Epithelial cell of esophagus (primary cell): ENCODE data around the gene CEP128.

ENCODE experiments used
- DNase-seq: peaks from one replicate; pipeline ENCODE4 v3.0.0; 2010; ENCODE audit warnings: low read depth
- H3K4me3 ChIP-seq: 2 replicates; pipeline ENCODE4 v1.5.1; 2011; ENCODE audit warnings: mild to moderate bottlenecking, low read length, control low read depth
- TF ChIP-seq, protein P1 (sequence below): IDR thresholded peaks from 2 replicates; pipeline ENCODE4 v1.5.1; 2011; ENCODE audit warnings: low read depth, mild to moderate bottlenecking, low read length, control low read depth, inconsistent platforms; ENCODE audit not compliant: insufficient read depth; ENCODE audit errors: missing control alignments

The CEP128 gene

DNA sequence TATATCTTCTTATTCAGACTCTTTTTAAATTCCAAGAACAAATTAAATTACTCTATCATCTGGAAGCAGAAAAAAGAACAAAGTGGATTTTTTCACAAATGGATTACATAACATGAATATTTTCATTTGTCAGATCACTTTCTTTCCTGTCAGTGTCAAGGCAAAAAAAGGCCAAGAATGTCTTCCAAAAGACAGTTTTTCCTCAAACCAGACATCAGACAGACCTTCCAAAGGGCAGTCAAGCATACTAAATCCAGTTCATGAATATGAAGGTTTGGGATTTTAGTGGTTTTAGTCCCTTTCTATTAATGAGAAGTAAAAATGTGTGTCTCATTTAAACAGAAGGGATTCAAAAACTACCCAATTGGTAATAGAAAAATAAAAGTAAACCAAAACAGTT lies 336.0 kb downstream of the CEP128 start:
- no peak for DNase-seq
- H3K4me3 ChIP-seq, result no peak overlapping the region
- TF ChIP-seq, protein P1, sequence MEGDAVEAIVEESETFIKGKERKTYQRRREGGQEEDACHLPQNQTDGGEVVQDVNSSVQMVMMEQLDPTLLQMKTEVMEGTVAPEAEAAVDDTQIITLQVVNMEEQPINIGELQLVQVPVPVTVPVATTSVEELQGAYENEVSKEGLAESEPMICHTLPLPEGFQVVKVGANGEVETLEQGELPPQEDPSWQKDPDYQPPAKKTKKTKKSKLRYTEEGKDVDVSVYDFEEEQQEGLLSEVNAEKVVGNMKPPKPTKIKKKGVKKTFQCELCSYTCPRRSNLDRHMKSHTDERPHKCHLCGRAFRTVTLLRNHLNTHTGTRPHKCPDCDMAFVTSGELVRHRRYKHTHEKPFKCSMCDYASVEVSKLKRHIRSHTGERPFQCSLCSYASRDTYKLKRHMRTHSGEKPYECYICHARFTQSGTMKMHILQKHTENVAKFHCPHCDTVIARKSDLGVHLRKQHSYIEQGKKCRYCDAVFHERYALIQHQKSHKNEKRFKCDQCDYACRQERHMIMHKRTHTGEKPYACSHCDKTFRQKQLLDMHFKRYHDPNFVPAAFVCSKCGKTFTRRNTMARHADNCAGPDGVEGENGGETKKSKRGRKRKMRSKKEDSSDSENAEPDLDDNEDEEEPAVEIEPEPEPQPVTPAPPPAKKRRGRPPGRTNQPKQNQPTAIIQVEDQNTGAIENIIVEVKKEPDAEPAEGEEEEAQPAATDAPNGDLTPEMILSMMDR, result no peak

DNA sequence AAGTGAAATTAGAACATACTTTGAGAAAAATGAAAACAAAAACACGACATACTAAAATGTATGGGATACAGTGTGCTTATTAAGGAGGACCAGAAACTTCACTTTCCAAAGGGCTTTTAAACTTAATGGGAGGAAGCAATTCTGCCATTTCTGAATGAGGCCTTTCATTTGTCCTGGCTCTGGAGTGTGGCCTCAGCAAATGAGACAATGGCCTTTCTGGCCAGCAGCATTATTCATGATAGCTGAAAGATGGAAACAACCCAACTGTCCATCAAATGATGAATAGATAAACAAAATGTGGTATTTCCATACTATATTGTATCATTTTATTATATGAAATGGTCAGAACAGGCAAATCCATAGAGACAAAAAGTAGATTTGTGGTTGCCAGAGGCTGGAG lies 338.6 kb downstream of the CEP128 start:
- no peak overlapping the region for H3K4me3 ChIP-seq
- no peak for DNase-seq
- TF ChIP-seq, protein P1, result no peak

DNA sequence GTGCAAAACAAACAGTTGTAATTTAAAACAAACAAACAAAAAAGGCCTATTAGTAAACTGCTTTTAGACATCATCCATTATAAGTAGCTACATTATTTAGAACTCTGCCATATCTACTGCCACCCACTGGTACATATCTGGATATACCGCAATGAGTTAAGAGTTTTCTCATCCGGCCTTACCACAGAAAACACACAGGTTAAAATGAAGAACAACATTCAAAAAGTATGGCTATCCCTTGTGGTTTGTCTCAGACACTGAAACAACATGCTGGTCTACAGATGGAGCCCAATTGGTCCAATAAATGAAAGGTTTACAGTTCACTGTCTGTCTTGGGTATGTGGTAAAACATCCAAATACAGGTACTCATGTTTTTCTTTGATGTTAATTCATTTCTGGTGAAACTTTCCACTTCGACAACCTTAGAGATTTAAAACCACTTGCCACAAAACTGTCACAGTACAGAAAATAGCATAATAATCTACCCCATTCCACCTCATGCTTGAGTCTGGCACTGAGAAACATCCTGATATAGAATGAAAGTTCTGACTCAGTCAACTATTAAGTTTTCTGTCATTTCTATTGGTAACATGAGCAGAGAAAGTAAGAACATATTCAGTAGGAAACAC lies 354.3 kb downstream of the CEP128 start:
- peak; percentile 62 for DNase-seq
- TF ChIP-seq, protein P1, result peak; percentile 64
- H3K4me3 ChIP-seq, result no peak overlapping the region

DNA sequence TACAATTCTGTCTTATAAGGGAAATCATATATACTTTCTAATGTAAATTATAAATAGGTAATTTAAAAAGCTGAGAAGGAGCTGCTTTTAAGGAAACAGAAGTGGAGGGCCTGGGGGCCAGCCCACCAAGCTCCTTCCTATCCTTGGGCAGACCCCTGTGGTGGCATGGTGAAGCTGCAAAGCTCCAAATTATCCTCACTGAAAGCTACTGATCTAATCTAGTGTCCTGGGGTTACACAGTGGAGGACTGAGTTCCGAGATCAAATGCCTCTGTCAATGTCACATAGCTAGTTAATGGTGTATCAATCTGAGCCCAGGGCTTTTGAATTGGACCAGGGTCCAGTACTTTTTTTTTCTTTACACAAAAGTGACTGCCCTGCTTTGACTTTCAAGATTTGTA lies 355.4 kb downstream of the CEP128 start:
- no peak for DNase-seq
- TF ChIP-seq, protein P1, result no peak
- no peak overlapping the region for H3K4me3 ChIP-seq

DNA sequence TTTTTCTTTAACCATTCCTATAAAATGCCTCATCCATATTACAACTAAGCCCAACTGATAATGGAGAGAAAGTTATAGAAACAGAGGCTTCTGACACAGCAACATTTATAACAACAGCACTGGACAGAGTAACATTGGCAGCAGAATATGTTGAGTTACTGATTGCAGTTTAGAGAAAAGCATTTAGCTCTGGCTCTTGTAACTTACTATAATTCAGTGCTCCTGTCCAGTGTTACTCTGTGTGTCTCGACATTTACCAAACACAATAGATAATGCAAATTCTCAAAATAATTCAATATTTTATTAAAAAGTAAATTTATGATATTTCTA lies 356.1 kb downstream of the CEP128 start:
- TF ChIP-seq, protein P1, result no peak
- H3K4me3 ChIP-seq, result no peak overlapping the region
- DNase-seq, result no peak

DNA sequence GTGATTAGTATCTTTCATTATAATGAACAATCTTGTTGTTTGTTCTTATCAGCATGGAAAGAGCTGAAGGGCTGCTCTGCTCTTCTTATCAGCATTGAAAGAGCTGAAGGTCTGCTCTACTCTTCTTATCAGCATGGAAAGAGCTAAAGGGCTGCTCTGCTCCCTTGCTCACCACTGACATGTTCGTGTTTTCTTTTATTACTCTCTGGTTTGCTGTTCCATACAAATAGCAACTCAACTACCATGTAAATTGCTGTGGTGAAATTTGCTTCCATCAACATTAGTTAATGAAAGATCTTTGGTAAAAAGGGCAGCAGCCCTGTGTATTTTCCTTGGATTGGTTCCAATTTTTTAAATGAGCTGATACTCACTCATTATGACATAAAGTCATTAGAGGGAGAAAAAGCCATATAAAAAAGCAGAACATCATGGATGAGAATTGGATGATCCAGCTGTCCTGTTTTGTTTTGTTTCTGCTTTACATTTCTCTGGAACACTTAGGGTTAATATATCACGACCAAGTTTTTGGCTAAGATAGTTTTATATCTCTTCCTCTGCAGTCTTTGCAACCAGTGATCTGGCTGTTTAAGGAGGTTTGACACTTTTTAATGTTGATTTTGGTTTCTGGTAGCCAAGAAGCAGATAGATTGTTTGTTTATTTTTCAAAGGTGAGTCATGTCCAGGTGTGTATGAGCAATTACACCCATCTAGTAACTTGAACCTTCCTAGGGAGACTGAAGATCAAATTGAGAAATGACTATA lies 356.6 kb downstream of the CEP128 start:
- TF ChIP-seq, protein P1, result no peak
- DNase-seq, result peak; percentile 88
- H3K4me3 ChIP-seq, result no peak overlapping the region

DNA sequence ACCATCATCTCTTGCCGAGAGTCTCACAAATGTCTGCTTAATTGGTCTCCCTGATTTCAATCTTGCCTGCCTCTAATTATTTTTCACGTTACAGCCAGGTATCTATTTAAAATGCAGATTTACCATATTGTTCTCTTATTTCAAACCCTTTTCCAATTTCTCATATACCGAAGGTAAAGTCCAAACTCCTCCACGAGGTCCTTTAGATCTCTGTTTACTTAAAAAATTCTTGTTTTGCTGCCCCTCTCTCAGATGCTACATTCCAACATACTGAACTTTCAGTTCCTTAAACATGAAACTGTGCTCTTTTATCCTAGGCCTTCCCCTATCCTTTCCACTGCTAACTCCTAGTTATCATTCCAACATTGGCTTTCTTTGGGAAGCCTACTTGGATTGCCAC lies 363.9 kb downstream of the CEP128 start:
- H3K4me3 ChIP-seq, result no peak overlapping the region
- TF ChIP-seq, protein P1, result no peak
- no peak for DNase-seq
